Measurements from ENCODE around the gene OSBPL3.
A peak's percentile ranks its signal among the peaks of the same experiment; 100 is the strongest.

OSBPL3 gene

DNA sequence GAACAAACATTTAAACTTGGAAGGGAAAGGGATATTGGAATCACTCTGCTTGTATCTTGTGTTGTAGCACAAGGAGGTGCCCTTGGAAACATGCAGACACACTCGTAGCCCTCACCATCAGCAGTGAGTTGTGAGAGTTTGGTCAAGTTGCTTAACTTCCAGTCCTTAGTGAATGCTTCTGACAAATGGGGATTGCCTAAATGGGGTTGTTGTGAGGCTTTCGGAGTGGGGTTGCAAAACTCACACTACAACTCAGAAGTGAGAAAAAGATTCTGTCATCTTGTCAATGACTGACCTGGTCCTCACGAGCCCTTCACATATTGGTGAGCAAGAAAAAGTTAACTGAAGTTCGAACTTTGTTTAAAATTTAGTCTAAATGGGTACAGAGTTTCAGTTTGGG is 193.7 kb downstream of the OSBPL3 start:
- DNase-seq = peak; percentile 96

DNA sequence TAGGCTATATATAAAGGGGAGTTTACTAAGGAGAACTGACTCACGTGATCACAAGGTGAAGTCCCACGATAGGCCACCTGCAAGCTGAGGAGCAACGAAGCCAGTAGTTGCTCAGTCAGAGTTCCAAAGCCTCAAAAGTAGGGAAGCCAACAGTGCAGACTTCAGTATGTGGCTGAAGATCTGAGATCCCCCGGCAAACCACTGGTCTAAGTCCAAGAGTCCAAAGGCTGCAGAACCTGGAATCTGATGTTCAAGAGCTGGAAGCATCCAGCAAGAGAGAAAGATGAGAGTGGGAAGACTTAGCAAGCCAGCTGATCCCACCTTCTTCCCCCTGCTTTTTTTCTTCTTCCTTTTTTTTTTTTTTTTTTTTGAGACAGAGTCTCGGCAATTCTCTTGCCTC is 195.7 kb downstream of the OSBPL3 start:
- no peak for DNase-seq

DNA sequence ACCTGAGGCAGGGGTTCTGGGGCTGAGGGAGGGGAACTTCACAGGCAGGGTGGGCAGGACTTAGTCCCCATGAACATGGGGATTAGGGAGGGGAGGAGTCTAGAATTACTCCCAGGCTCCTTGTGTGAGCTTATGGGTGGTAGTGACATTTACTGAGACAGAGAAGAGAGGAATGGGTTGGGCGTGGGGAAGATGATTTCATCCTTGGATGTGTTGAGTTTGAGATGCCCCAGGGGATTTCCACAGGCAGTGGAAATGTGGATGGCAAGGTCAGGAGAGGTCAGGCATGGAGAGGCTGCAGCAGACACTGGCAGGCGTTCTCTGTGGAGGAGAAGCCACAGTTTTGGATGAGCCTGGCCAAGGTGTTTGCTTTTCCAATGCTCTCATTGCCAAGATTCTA is 196.3 kb downstream of the OSBPL3 start:
- DNase-seq = peak; percentile 91

DNA sequence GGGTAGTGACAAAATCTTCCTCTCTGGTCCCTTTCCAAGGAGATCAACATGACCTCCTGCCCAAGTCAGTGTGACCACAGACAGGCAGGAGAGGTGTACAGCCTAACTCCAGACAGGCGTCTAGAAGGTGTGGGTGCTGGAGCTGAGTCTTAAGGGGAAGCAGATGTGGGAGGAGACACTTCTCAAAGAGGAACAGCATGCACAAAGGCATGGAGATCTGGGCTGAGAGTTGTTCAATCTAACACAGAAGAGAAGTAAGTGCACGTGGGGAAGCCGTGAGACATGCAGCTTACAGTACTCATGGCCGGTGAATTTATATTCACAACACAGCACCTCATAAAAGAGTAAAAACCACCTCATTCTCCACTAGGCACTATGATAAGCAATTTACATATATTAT is 198.9 kb downstream of the OSBPL3 start:
- DNase-seq = peak; percentile 88

DNA sequence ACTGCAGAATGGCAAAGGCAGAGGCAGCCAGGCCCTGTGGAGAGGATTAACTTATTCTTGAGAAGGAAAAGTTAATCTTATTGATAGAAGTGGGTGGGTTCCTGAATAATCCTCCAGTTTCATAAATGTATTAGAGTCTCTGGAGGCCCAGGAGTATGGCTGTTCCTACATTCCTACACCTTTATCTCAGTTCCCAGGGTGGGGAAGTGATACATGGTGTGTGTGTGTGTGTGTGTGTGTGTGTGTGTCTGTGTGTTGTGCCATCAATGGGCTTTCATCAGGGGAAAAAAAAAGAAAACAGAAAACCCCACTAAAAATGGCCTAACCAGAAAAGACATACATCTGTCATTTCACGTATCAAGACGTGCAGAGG is 200.7 kb downstream of the OSBPL3 start:
- no peak for DNase-seq

DNA sequence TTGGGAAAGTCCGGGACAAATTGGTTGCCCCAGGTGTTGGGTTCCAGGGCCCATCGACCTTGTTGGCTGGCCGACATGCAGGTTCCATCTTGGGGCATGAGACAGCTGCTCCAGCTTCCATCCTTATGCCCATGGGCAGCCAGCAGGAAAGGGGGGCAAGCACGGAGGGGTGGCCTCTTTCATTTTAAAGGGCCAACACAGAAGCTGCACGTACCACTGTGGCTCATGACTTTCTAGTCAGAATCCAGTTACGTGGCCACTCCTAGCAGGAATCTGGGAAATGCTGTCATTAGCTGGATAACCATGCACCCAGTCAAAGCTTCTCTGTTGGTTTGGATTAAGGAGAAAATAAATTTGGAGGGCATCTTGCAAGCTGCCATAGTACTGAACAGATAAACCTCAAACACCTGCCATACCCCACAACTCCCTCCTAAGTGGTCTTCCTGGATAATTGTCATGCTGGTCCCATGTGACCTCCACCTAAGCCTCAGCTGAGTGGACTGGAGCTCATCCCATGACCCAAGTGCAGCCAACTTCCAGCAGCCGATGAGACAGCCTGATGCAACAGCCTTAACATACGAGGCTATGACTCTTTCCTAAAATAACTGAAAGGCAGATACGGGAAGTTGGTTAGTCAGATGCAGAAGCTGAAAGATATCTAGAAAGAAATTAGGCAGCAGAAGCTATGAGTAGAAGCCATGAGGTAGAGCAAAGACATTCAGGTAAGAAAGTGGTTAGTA is 201.3 kb downstream of the OSBPL3 start:
- DNase-seq = peak; percentile 94

DNA sequence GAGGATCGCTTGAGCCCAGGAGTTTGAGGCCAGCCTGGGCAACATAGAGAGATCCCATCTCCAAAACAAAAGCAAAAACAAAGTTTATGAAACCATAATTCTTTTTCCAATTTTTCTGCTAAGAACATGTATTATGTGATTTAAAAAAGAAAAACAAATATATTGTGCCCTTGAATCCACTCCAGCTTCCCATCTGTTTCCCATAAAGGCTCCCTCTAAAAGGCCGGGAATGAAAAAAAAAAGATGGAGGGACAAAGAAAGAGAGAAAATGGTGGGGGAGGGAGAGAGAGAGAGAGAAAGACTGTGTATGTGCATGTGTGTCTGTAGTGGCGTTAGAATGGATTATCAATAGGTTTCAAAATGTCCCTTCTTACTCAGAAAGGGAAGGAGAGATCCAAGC is 202.2 kb downstream of the OSBPL3 start:
- no peak for DNase-seq

DNA sequence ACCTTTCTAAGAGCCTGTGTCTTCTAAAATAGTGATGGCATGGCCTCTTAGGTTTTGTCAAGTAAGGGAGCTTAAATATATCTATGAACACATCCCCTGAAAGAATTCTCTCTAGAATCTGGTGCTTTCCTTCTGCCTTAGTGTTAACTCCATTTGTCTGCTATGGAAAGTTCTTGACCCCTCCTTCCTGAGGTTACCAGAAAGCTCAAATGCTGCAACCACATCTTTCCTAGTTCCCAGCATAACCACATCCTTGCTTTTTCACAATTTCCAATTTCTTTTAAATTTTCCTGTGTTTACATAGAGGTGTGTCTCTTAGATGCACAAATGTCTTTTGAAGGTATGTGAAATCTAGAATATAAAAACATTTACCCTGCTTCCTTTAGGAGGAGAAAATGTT is 206.3 kb downstream of the OSBPL3 start:
- no peak for DNase-seq

DNA sequence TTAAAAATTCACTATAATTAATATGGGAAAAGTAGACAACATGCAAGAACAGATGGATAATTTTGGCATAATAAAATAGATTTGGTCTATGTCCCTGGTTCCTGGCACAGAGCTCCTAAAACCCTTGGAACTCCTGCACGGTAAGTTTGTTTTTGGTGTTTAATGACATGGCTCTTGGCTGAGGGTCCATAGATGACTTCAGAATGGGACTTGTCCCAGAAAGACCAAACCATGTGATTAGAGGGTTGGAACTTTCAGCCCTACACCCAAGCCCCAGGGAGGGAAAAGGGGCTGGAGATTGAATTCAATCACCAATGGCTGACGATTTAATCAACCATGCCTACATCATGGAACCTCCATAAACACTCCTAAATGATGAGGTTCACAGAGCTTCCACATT is 210.1 kb downstream of the OSBPL3 start:
- DNase-seq = no peak

DNA sequence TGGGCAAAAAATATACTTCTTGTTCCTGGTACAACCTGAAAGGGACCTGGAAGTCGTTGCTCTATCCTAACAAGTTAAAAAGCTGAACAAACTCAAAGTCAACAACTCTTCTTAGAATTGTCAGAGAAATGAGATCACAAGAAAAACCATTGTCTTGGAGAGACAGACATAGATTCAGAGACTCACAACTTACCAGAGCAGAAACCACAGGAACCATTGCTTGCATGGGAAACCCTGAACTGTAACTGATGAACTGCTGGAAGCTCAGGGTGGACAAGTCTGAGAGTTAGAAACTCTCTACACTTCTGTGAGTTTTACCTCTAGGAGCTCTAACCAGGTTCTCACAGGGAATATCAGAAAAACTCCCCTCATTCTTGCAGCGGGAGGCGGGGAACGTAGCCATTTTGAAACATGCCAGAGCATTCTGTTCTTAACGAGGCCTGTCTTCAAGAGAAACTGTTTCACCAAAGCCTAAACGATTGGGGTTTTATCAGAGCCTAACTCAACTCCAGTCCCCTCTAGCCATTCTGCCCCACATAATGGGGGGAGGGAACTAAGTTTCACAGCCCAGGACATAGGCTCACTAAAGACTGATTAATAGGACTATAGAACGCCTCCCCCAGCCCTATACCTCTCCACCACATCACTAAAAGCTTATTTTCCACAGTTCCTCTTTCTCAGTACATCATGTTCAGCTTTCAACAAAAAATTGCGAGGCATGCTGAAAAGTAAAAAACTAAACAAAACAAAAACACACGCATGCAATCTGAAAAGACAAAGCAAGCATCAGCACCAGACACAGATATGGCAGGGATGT is 210.8 kb downstream of the OSBPL3 start:
- no peak for DNase-seq

DNA sequence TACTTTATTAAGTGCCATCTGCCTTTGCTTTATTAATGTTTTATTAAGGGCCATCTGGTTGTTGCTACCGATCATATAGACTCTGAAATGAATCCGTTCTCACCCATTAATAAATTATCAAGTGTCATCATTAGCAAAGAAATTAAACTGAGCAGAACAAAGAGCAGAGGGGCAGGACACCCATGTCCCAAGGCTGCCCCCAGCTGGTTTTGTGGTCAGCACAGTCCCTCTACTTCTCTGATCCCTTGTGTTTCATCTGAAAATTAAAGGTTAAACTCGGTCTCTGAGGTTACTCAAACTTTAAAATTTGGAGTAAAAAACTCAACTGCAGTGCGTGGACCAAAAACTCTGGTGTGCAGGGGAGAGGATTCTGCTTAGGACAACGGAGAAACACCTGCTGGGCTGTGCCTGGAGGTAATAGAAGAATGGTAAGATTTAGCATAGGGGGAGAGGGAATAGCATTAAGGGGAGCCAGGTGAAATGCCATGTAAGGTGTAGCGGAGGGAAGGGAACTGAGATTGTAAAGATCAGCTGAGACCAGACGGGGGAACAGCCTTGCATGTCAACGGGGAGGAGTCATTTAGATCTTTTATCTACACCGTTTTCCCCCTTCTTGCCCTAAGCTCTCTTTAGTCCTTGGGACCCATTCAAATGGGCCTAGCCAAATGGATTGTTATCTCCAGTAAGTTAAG is 212.0 kb downstream of the OSBPL3 start:
- no peak for DNase-seq

DNA sequence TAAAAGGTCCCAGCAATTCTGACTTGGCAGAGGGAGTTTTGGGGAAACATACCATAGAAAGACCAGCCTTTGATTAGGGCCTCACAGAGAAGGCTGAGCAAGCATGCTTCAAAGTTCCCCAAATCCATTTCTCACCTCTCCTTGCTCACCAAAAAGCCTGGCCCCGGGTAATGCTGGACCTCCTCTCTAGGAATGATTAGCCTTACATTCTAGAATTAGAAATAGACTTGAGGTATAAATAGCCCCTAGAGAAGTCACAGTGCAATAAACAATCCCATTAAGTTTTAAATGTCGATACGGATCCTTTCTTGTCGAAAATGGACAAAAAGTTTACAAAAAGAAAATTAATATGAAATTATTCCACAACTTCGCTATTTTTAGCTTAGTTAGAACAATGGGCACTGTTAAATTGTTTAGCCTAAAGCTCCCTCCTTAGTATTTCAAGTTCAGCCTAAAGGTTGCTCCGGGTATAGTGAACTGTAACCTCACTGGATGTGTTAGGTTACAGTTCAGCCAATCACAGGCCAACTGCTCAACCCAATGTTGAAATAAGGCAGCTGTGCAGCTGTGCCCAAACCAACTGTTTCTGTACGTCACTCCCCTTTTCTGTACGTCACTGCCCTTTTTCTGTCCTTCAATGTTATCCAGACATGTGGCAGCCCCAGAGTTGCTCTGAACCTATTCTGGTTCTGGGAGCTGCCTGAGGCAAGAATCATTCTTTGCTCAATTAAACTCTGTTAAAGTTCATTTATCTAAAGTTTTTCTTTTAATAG is 214.8 kb downstream of the OSBPL3 start:
- DNase-seq = peak; percentile 46

DNA sequence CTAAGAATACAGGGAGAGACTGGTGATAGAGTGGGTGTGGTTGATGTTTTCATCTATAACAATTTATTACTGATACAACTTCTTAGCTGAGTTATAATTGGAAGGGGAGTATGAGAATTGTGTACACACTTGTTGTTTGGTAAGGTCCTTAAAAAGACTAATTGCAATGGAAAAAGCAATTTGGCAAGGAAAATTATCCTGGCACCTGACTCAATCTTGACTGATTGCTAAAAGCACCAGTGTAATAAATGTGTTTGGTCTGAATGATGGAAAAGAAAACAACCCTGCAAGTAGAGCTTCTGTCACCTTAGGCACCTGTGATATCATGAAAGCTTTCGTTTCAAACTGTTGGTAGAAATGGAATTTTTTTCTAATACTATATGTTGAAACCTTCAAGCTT is 216.0 kb downstream of the OSBPL3 start:
- DNase-seq = no peak

DNA sequence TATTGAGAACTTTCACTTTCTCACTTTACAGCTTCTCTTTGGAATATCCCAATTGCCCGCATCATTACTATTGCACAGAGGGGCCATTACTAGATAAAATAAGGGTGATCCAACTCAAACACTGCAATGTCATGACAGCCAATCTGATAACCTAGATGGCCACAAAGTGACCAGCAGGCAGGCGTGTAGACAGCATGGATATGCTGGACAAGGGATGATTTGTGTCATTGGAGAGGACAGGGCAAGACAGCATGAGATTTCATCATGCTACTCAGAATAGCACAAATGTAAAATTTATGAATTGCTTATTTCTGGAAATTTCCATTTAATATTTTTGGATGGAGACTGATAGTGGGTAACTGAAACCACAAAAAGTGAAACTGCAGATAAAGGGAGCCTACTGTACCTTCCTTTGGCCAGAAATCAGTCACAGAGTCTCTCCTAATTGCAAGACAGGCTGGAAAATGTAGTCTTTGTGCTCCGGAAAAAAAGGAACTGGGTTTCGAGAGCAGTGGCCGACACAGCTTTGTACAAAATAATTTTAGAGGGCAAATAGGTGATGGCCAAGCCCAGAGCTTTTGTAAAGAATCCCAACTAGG is 216.6 kb downstream of the OSBPL3 start:
- DNase-seq = peak; percentile 68

DNA sequence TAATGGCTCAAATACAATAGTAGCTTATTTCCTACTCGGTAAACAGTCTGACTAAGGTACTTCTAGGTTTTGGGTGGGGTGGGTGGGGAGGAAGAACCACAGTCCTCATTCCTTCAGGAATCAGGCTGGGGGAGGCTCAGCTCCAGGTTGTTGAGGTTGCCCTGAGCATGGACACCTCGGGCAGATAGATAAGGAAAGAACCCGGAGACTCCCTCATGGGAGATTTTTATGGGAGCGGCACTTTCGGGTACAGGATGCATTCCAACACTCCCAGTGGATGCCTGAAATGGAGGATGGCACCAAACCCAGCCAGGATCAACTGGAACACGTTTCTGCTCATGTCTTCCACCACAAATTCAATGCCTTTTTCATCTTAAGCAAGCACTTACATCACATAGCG is 217.2 kb downstream of the OSBPL3 start:
- no peak for DNase-seq

DNA sequence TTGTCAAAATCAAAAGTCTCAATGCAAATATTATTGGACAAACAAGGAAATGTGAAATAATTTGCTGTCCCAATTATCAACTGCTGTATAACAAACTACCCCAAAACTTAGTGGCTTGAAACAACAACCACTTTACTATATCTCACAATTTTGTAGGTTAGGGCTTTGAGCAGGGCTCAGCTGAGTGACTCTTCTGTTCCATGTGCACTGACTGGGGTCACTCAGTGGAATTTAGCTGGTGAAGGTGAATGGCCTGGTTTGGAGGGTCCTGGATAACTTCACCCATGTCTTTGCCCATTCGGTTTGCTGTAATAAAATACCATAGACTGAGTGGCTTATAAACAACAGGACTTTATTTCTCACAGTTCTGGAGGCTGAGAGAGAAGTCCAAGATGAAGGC is 219.0 kb downstream of the OSBPL3 start:
- no peak for DNase-seq

DNA sequence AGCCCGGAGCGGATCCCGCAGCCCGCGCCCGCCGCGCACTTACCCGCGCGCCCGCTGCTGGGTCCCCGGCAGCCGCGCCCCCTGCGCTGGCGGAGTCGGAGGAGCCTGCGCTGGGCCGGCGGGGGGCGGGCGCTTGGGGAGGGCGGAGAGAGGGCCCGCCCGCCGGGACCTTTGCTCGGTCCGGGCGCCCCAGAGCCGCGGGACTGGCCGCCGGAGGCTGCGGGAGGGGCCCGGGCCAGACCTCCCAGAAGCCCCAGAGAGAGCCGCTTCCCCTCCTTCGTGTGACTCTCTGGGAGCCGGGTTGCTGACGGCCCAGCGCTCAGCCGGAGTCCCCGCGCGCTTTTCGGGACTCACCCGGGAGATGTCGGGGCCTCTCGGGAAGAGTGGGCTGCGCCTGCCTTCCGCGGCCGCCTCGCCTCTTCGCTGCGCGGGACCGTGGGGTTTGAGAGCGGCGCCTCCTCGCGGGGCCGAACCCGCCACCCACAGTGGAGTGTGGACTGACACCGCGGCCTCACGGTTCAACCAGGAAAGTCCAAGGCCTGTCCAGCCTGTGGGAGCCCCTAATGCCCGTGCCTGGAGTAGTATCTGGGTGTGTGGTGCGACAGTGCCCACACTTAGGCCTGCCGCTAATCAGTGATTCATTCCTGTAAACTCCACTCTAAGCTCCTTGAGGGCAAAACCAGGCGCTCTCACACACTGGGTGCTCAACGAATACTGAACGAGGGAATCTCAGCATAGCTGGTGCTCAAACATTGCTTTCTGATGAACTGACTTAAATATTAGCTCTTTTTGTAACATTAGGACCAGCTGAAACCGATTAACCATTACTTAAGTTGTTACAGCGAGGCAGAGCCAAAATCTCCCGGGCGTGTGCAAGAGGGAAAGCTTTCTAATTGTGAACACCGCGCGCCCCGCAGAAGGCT is 222.4 kb downstream of the OSBPL3 start, which contains the start of gene GSDME:
GSDME (minus strand) TSS at position 112 of the 923 bp plus-strand sequence. CDS start 7,690 bp downstream, outside the sequence.
- DNase-seq = peak; percentile 83

DNA sequence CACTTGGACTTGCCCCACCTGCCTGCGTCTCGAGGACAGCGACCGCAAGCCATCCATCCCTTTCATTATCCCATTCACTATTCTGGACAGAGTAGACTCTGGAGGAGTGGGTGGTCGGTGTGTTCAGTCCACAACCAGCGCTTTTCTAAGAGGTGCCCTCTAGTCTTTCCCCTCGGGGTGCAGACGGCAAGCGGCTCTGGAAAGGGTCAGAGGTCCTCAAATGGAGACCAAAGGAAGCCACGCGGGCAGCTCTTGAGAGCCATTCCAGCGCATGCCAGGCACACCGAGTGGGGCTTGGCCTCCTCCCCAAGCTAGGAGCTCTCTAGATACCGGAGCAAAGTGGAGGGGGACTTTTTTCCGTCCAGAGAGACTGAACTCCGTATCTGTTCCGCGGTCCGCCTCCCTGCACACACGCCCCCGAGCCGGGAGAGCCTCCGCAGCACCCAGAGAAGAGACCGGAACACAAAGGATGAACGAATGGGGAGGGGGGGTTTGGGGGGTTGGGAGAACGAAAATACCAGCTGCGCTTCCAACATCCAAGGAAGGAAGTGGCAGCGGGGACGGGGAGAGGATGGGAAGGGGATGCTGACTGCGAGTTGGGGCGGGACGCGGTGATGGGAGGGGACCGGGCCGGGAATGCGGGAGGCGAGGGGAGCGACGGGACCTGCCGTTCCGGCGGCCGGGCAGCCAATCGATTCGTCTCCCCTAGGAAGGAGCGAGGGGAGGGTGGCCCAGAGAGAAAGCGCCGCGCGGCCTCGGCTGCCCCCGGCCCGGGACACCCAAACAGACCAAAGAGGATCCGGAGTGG is 223.2 kb downstream of the OSBPL3 start:
- peak; percentile 77 for DNase-seq

DNA sequence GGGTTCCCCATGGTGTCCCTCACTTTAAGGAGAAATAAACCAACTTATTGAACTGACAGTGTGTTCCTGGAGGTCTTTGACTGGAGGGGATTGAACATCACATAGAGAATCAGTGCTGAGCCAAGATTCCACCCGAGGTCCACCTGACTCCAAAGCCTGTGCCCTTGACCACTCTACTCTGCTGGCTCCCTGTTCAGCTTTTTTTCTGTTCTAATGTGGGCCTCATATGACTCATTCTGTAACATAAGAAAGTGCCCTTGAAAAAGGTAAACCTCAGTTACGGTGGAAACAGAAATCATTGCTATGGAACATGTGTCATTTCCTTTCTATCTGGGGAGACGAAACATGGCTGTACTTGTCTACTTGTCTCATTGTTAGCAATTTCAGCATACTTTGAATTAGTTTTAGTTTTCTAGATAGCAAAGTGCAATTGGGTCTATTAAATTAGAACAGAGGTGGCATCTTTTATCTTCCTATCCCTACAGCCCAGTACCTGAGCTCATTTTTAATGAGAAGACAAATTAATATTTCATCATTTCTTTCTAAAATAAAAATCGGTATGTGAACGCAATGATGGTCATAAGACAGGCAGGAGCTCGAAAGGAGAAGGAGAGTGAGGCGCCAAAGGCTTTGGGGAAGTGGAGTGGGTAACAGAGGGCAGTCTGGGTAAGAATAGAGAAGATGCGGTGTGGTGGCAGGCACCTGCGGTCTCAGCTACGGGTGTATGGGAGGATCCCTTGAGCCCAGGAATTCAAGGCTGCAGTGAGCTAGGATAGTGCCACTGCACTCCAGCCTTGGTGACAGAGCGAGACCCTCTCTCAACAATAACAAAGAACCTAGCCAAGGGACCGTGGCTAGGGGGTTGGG is 224.2 kb downstream of the OSBPL3 start:
- DNase-seq = peak; percentile 65

Measured in suppressor macrophage treated with lipopolysaccharide for 4 hours (primary cell).